H1 (cell line): ENCODE measurements around the gene CDKN2AIP. TPM values are rescaled to one million over a fixed set of nuclear protein-coding genes. Genes with fewer than 3 reads are reported as not detected.

ENCODE experiments used
- E2F6 ChIP-seq: IDR thresholded peaks from 2 replicates; pipeline ENCODE4 v1.6.1; 2012; ENCODE audit warnings: inconsistent platforms
- polyA plus RNA-seq, 7 experiments: library from polyadenylated mRNA; depleted of rRNA in 3 of 7; stranded (reverse) in 5 of 7; unstranded in 2 of 7; fragments of >200 nt in 5 of 7; fragments of 200-250 nt in 2 of 7; gene quantifications; 1 replicate in 5 of 7; 2 replicates in 1 of 7; 4 replicates in 1 of 7; pipeline versions ENCODE4 v1.2.1 to v1.2.3, GENCODE V29; 2011 to 2013; ENCODE audit warnings: missing spikeins in 2 of 7, mixed read lengths in 2 of 7
- total RNA-seq: library from RNA; stranded (reverse); fragmentation: NEBNext Ultra II Directional; extraction: Animal tissue kit (Norgen Biotek cat#: 25700); gene quantifications from 2 replicates; pipeline ENCODE4 v1.2.1, GENCODE V29; 2021

CDKN2AIP gene
- total and polyA plus RNA-seq, 2 of the 8 experiments (the other 6 are each of a cell fraction or from before 2014, with no cell fraction given) = 6.0 to 14.0 TPM

GRCh38 chr4:183401473-183401872 lies 43.0 kb upstream of the CDKN2AIP start (continued):
- no peak for TF ChIP-seq E2F6
